ENCODE data around the gene WDR36.

GRCh38 chr5:111117136-111117535 is 25.0 kb downstream of the WDR36 start:
- TF ChIP-seq CTCF (IDR thresholded peaks at IDR 0.05) (no peak), POLR2A (IDR thresholded peaks at IDR 0.05) (no peak)
